Effector memory CD8-positive, alpha-beta T cell (primary cell): ENCODE data around the gene RNF214.
"Not testable (repeated sequence)": the region's sequence is repeated elsewhere in the genome, so short reads cannot be mapped to it uniquely, and the experiment has no call there.

Source experiments
- ATAC-seq: fragments of 150-1000 bp; cut with Tn5 transposase; replicated peaks from 2 replicates; pipeline ENCODE4 v1.10.0; 2021; ENCODE audit warnings: mild to moderate bottlenecking, moderate library complexity
- DNase-seq, 3 experiments: peaks; one replicate each; pipeline ENCODE4 v3.0.0; 2021
- H3K27ac Mint-ChIP-seq, 2 donors: one replicate each; pipeline ENCODE4 v1.8.0; 2022; ENCODE audit warnings: mild to moderate bottlenecking in 2 of 2, mixed read lengths in 2 of 2, moderate library complexity in 2 of 2
- H3K27me3 Mint-ChIP-seq, 2 donors: one replicate each; pipeline ENCODE4 v1.8.0; 2022; ENCODE audit warnings: mixed read lengths in 2 of 2
- H3K36me3 Mint-ChIP-seq: one replicate; pipeline ENCODE4 v1.8.0; 2022; ENCODE audit warnings: mild to moderate bottlenecking, moderate library complexity, mixed read lengths; ENCODE audit not compliant: insufficient read depth
- H3K4me1 Mint-ChIP-seq, 2 donors: one replicate each; pipeline ENCODE4 v1.8.0; 2022; ENCODE audit warnings: low read depth in 2 of 2, mixed read lengths in 2 of 2
- H3K4me3 Mint-ChIP-seq, 2 donors: one replicate each; pipeline ENCODE4 v1.8.0; 2022; ENCODE audit warnings: mild to moderate bottlenecking in 2 of 2, mixed read lengths in 2 of 2, moderate library complexity in 2 of 2
- H3K9me3 Mint-ChIP-seq, 2 donors: one replicate each; pipeline ENCODE4 v1.8.0; 2022; ENCODE audit warnings: mixed read lengths in 2 of 2

Gene RNF214

DNA sequence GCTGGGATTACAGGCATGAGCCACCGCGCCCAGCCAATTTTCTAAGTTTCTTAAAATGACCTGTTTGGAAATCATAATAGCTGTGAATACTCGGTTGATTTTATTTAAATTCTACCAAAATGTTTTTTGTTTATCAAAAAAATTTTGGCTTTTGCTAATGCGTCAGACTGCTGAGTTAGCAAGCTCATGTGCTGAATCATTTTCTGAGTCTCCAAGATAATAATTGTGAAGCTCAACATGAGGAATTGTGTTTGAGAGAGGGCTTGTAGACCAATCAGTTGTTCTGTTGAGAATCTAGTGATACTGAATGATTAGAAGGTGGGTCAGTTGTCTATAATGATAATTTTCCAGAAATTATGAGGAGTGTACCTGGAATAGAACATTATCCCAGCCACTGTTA lies 15.9 kb downstream of the RNF214 start:
- DNase-seq (no peak), ATAC-seq (no peak)
- Mint-ChIP-seq H3K36me3 (peaks cover 62% of the 10 kb centered on the region), H3K27me3 (no peaks in the 10 kb centered on the region), H3K4me3 (no peak overlapping the region), H3K27ac (no peak overlapping the region), H3K4me1 (no peaks in the 10 kb centered on the region), H3K9me3 (no peaks in the 10 kb centered on the region)

DNA sequence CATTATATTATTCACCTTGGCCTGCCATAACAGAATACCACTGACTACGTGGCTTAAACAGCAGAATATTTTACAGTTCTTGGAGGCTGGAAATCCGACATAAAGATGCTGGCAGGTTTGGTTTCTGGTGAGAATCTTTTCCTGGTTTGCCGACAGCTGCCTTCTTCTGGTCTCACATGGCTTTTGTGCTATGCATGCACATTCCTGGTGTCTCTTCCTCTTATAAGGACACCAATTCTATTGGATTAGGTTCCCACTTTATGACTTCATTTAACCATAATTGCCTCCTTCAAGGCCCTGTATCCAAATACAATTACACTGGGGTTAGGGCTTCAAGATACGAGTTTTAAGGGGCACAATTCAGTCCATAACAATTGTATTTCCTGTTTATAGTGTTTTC lies 17.1 kb downstream of the RNF214 start:
- Mint-ChIP-seq H3K27me3 (no peaks in the 10 kb centered on the region), H3K4me1 (no peaks in the 10 kb centered on the region), H3K27ac (no peak overlapping the region), H3K9me3 (no peaks in the 10 kb centered on the region), H3K36me3 (peaks cover 54% of the 10 kb centered on the region), H3K4me3 (no peak overlapping the region)
- DNase-seq (no peak), ATAC-seq (no peak)

GRCh38 chr11:117251506-117251905 lies 19.0 kb downstream of the RNF214 start:
- H3K27ac Mint-ChIP-seq: no peak overlapping the region
- H3K4me3 Mint-ChIP-seq: no peak overlapping the region
- H3K27me3 Mint-ChIP-seq: no peaks in the 10 kb centered on the region
- no peak for DNase-seq
- no peaks in the 10 kb centered on the region for H3K4me1 Mint-ChIP-seq
- no peak for ATAC-seq
- peaks cover 38% of the 10 kb centered on the region for H3K36me3 Mint-ChIP-seq
- H3K9me3 Mint-ChIP-seq: no peaks in the 10 kb centered on the region

- peaks cover 4% of the 10 kb centered on the region for H3K36me3 Mint-ChIP-seq
- no peaks in the 10 kb centered on the region for H3K27me3 Mint-ChIP-seq
- DNase-seq (no peak), ATAC-seq (no peak)
- H3K27ac Mint-ChIP-seq: peak overlapping the region in 1 of 2 donors; percentile 16
- H3K9me3 Mint-ChIP-seq: no peaks in the 10 kb centered on the region
- H3K4me1 Mint-ChIP-seq: no peaks in the 10 kb centered on the region
- H3K4me3 Mint-ChIP-seq: no peak overlapping the region
These were observed 23.5 kb downstream of the RNF214 start for GRCh38 chr11:117255966-117256365.

DNA sequence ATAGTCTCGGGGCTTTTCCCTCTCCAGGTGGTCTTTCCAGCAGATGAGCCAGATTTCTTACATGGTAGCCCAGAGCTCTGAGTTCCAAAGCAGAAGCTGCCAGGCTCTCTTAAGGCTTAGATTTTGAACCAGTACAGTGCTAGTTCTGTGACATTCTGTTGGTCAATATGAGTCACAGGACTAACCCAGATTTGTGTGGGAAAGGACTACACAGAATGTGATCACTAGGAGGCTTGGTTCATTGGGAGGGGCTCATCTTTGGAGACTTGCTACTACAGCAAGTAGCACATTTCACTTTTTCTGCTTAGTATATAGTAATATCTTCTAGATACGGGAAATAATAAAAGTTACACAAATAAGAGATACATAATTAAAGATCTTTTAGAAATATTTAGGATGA lies 24.1 kb downstream of the RNF214 start:
- no peaks in the 10 kb centered on the region for H3K9me3 Mint-ChIP-seq
- H3K27ac Mint-ChIP-seq: no peak overlapping the region
- ATAC-seq (no peak), DNase-seq (no peak)
- peaks cover 4% of the 10 kb centered on the region for H3K36me3 Mint-ChIP-seq
- H3K4me1 Mint-ChIP-seq: no peaks in the 10 kb centered on the region
- no peak overlapping the region for H3K4me3 Mint-ChIP-seq
- H3K27me3 Mint-ChIP-seq: no peaks in the 10 kb centered on the region

DNA sequence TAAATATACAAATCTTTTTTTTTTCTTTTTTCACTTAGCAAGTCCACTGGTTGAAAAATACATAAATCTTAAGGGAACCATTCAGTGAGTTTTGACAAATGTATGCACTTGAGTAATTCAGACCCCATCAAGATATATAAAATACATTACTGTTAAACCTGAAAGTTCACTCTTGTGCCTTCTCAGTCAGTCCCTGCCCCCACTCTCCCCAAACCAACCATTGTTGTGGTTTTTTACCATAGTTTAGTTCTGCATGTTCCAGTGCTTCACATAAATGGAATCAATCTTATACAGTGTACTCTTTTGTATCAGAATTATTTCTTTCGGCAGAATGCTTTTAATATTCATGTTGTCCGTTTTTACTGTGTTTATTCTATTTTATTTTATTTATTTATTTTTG lies 26.1 kb downstream of the RNF214 start:
- Mint-ChIP-seq H3K9me3 (no peaks in the 10 kb centered on the region), H3K4me1 (no peaks in the 10 kb centered on the region), H3K36me3 (peaks cover 15% of the 10 kb centered on the region), H3K27ac (no peak overlapping the region), H3K27me3 (no peaks in the 10 kb centered on the region), H3K4me3 (no peak overlapping the region)
- no peak for ATAC-seq
- DNase-seq: no peak

GRCh38 chr11:117259417-117259816 lies 26.9 kb downstream of the RNF214 start:
- Mint-ChIP-seq H3K36me3 (peaks cover 15% of the 10 kb centered on the region), H3K4me3 (no peak overlapping the region), H3K27ac (no peak overlapping the region), H3K4me1 (no peaks in the 10 kb centered on the region), H3K27me3 (no peaks in the 10 kb centered on the region), H3K9me3 (no peaks in the 10 kb centered on the region)
- DNase-seq (no peak), ATAC-seq (no peak)

- H3K9me3 Mint-ChIP-seq, H3K27ac Mint-ChIP-seq, H3K4me1 Mint-ChIP-seq, H3K4me3 Mint-ChIP-seq, DNase-seq, H3K27me3 Mint-ChIP-seq, ATAC-seq: not testable (repeated sequence)
- H3K36me3 Mint-ChIP-seq: peaks cover 32% of the 10 kb centered on the region
These were observed 32.3 kb downstream of the RNF214 start for GRCh38 chr11:117264624-117265323.

DNA sequence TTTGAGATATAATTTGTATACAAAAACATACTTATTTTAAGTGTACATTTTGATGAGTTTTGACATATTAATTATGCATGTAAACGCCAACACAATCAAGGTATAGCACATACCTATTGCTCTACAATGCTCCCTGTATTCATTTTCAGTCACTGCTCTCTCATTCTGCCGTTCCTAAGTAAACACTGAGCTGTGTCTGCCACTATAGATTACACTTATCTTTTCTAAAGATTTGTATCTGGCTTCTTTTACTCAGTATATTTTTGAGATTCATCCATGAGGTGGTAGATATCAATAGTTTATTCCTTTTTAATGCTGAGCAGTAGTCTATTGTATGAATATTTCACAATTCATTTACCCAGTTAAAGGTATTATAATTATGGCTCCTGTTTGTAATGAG lies 33.3 kb downstream of the RNF214 start:
- H3K27me3 Mint-ChIP-seq: no peaks in the 10 kb centered on the region
- H3K4me1 Mint-ChIP-seq: no peaks in the 10 kb centered on the region
- H3K9me3 Mint-ChIP-seq: no peaks in the 10 kb centered on the region
- peaks cover 29% of the 10 kb centered on the region for H3K36me3 Mint-ChIP-seq
- no peak for DNase-seq
- H3K4me3 Mint-ChIP-seq: no peak overlapping the region
- ATAC-seq: no peak
- no peak overlapping the region for H3K27ac Mint-ChIP-seq

- H3K27me3 Mint-ChIP-seq: no peaks in the 10 kb centered on the region
- H3K4me3 Mint-ChIP-seq: no peak overlapping the region
- peaks cover 15% of the 10 kb centered on the region for H3K36me3 Mint-ChIP-seq
- DNase-seq (no peak), ATAC-seq (no peak)
- peaks cover 4 to 5% of the 10 kb centered on the region in 2 donors for H3K4me1 Mint-ChIP-seq
- H3K9me3 Mint-ChIP-seq: no peaks in the 10 kb centered on the region
- H3K27ac Mint-ChIP-seq: no peak overlapping the region
These were observed 37.4 kb downstream of the RNF214 start for GRCh38 chr11:117269856-117270255.

GRCh38 chr11:117271208-117271607 lies 38.7 kb downstream of the RNF214 start:
- peak overlapping the region in 1 of 2 donors; percentile 71 for H3K27ac Mint-ChIP-seq
- DNase-seq (no peak), ATAC-seq (no peak)
- no peak overlapping the region for H3K4me3 Mint-ChIP-seq
- H3K36me3 Mint-ChIP-seq: peaks cover 9% of the 10 kb centered on the region
- no peaks in the 10 kb centered on the region for H3K27me3 Mint-ChIP-seq
- no peaks in the 10 kb centered on the region for H3K9me3 Mint-ChIP-seq
- peaks cover 10 to 15% of the 10 kb centered on the region in 2 donors for H3K4me1 Mint-ChIP-seq

DNA sequence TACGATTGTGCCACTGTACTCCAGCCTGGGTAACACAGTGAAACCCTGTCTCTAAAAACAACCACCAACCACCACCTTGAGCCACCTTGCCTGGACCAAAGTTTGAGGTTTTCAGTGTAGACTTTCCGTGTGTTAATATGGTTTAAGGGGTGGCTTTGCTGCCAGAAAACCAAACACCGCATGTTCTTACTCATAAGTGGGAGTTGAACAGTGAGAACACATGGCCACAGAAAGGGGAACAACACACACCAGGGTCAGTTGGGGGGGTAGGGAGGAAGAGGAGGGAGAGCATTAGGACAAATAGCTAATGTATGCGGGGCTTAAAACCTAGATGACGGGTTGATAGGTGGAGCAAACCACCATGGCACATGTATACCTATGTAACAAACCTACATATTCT lies 39.7 kb downstream of the RNF214 start:
- H3K27ac Mint-ChIP-seq, H3K27me3 Mint-ChIP-seq, H3K9me3 Mint-ChIP-seq, H3K4me3 Mint-ChIP-seq, ATAC-seq, H3K36me3 Mint-ChIP-seq, DNase-seq: not testable (repeated sequence)
- H3K4me1 Mint-ChIP-seq: peaks cover 10 to 15% of the 10 kb centered on the region in 2 donors

- ATAC-seq: no peak
- H3K27ac Mint-ChIP-seq: peak overlapping the region in 1 of 2 donors; percentile 20
- no peak for DNase-seq
- H3K4me3 Mint-ChIP-seq: no peak overlapping the region
- peaks cover 10 to 15% of the 10 kb centered on the region in 2 donors for H3K4me1 Mint-ChIP-seq
- H3K27me3 Mint-ChIP-seq: no peaks in the 10 kb centered on the region
- H3K9me3 Mint-ChIP-seq: no peaks in the 10 kb centered on the region
- H3K36me3 Mint-ChIP-seq: peaks cover under 1% of the 10 kb centered on the region
These were observed 41.2 kb downstream of the RNF214 start for GRCh38 chr11:117273550-117274289.

DNA sequence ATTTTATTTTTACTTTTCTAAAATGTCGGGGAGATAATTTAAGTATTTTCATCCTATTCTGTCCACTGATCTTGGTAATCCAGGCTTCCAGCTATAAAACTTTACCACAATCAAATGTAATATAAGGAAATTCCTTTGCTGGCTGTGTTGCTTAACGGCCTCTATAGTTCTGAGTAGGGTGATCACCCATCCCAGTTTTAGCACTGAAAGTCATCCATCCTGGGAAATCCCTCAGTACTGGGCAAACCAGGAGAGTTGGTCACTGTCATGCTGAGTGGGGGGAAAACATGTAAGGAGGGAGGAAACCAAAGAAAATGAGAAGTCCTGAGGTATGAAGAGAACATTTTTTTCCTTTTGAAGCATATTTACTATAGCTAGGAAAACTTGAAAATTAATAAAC lies 45.9 kb downstream of the RNF214 start:
- Mint-ChIP-seq H3K27me3 (no peaks in the 10 kb centered on the region), H3K9me3 (no peaks in the 10 kb centered on the region), H3K27ac (peak overlapping the region in 1 of 2 donors; percentile 90), H3K4me3 (no peak overlapping the region), H3K4me1 (peaks cover 24 to 32% of the 10 kb centered on the region in 2 donors), H3K36me3 (peaks cover 22% of the 10 kb centered on the region)
- ATAC-seq: no peak
- no peak for DNase-seq
